ENCODE measurements around the gene P2RX6. TPM values are rescaled to one million over a fixed set of nuclear protein-coding genes. Genes with fewer than 3 reads are reported as not detected.
A peak's percentile ranks its signal among the peaks of the same experiment; 100 is the strongest.
"Not testable (repeated sequence)": the region's sequence is repeated elsewhere in the genome, so short reads cannot be mapped to it uniquely, and the experiment has no call there.

The P2RX6 gene
- total and polyA plus RNA-seq, 5 donors: 1.7 to 6.7 (median 4.1) TPM

DNA sequence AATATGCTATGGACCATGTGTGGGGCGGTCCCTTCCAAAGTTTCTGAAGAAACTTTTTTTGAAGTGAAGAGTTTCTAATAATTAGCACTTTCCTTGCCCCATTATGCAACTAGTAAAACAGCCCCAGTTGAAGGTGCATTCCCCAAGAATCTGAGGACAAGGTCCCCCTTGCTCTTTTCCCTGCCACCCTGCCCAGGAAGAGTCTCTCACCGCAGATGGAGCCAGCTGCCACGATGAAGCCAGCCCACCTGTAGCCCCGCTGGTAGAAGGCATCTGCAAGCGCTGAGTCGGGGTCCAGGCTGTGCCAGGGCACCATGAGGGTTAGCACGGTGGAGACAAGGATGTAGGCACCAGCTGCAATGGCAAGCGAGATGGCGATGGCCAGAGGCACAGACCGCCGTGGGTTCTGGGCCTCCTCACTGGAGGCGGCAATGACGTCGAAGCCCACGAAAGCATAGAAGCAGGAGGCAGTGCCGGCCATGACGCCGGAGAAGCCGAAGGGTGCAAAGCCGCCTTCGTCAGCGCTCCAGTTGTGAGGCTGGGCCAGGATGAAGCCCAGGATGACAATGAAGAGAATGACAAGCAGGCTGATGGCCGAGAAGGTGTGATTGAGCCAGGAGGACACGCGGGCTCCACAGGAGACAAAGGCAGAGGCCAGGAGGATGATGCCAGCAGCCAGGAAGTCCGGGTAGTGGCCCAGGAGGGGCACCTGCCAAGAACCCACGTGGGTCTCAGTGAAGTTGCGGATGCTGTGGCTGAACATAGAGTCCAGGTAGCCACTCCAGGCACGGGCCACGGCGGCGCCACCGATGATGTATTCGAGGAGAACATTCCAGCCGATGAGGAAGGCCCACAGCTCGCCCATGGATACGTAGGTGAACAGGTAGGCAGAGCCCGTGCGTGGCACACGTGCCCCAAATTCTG is 15.9 kb downstream of the P2RX6 start:
- WGBS: 92% methylated on average over 40 of the region's 40 CpGs
- DNase-seq (peak in 2 of 3 donors; percentile 54 to 60), ATAC-seq (no peak)
- Histone ChIP-seq H3K9me3 (ENCODE audit: control insufficient read depth, low read length) (no peaks in the 10 kb centered on the region), H3K4me3 (ENCODE audit: low read length) (no peak overlapping the region), H3K4me1 (ENCODE audit: control insufficient read depth, insufficient read depth, low read length) (no peaks in the 10 kb centered on the region), H3K27ac (ENCODE audit: low read length) (no peak overlapping the region), H3K27me3 (ENCODE audit: control insufficient read depth, insufficient read depth) (no peaks in the 10 kb centered on the region)
- intact Hi-C loops (cut with DNase I): no loop called here

DNA sequence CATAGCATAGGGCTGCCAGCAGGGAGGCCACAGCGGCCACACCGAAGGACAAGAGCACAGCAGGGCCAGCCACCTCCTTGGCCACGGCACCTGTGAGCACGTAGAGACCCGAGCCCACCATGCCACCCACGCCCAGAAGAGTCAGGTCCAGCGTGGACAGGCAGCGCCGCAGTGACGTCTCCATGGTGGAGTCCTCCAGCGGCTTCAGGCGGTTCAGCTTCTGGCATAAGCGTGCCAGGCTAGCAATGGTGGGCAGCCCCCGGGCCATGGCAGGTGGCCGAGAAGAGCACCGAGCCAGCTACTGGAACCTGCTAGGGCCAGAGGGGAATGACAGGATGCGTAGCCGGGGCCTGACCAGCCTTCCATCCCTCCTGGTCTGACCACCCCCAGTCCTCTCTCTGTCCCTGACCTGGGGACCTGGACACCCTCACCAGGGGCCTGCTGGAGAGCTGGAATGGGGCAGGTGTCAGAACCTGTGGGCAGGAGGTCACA is 16.6 kb downstream of the P2RX6 start:
- Histone ChIP-seq H3K4me3 (ENCODE audit: low read length) (no peak overlapping the region), H3K27me3 (ENCODE audit: control insufficient read depth, insufficient read depth) (no peaks in the 10 kb centered on the region), H3K4me1 (ENCODE audit: control insufficient read depth, insufficient read depth, low read length) (no peaks in the 10 kb centered on the region), H3K9me3 (ENCODE audit: control insufficient read depth, low read length) (no peaks in the 10 kb centered on the region), H3K27ac (ENCODE audit: low read length) (no peak overlapping the region)
- intact Hi-C loops (cut with DNase I): no loop called here
- WGBS: 86% methylated on average over 18 of the region's 18 CpGs
- peak in 2 of 3 donors; percentile 44 to 49 for DNase-seq
- ATAC-seq: no peak

DNA sequence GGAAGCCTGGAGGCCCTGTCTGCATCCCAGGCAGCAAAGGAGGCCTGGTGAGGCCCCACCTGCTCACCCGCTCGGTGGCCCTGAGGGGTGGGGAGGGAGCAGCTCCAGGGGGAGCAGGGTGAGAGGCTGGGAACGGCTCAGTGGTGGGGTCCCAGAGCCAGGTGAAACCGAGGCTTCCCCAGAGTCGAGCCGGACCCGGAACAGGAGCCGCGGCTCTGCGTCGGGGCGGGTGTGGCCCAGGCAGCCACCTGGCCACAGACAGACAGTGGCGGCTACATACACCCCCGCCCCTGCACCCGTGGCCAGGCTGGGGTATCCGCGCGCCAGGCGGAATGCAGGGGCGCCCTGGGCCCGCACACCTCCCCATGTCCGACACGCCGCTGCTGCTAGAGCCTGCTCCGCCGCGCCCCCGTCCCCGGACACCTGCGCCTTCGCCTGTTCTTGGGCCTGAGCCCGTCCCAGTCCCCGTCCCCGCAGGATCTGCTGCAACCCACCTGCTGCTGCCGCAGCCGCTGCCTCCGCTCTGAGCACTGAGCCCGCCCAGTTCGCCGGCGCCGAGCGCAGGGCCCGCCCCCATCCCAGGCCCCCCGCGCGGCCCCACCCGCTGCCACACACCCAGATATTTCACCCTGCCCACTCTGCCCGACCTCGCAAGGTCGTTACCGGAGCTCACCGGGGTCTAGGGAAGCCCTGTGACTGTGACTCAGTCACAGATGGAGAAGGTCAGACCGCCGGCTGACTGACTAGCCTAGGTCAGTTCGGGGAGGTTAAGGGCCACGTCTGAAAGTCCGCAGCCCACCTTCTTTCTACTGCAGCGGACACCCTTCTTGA is 17.3 kb downstream of the P2RX6 start, which contains the start of gene SLC7A4:
SLC7A4 (minus strand) TSS at position 525 of the 831 bp plus-strand sequence. CDS start 749 bp downstream, outside the sequence.
- intact Hi-C loops (cut with DNase I): no loop called here
- DNase-seq (peak in 2 of 3 donors; percentile 61 to 76), ATAC-seq (peak; percentile 62 to 68)
- H3K4me3 ChIP-seq (ENCODE audit: low read length): peak within 1 kb of the TSS; percentile 24
- H3K27me3 ChIP-seq (ENCODE audit: control insufficient read depth, insufficient read depth): no peaks in the 10 kb centered on the region
- no peaks in the 10 kb centered on the region for H3K4me1 ChIP-seq (ENCODE audit: control insufficient read depth, insufficient read depth, low read length)
- no peak within 1 kb of the TSS for H3K27ac ChIP-seq (ENCODE audit: low read length)
- 6% methylated on average over 59 of the region's 59 CpGs for WGBS
- no peaks in the 10 kb centered on the region for H3K9me3 ChIP-seq (ENCODE audit: control insufficient read depth, low read length)

DNA sequence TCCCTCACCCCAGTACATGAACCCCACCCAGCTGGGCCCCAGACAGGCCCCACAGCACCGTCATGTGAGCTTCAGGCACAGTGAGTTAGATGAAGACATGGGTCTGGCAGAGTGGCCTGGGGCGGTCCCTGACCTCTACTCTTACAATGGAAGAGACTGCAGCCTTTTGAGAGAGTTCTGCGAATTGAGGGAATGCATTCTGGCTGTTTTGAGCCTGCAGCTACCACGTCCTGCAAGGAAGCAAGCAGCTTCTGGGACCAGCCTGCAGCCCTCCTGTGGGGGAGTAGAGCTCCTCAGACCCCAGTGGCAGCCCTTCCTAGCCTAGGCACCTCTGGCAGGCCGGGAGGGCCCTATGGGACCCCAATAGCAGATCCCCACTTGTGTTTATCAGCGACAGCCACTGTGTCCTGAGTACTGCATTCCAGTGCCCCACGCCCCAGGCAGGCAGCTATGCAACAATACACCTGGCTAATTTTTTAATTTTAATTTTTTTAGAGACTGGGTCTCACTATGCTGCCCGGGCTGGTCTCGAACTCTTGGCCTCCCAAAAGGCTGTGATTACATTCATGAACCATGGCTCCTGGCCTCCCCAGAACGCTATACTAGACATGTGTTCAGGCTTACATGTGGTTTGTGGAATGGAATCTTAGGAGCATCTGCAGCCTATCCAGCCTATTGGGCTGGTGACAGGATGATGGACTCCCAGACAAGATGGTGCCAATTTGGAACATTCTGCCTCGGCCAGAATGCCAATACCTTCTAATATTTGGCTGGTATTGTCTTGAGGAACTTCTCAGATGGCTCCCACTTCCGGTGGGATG is 18.1 kb downstream of the P2RX6 start:
- intact Hi-C loops (cut with DNase I): no loop called here
- no peak overlapping the region for H3K27ac ChIP-seq (ENCODE audit: low read length)
- peak; percentile 4 to 5 for ATAC-seq
- peak in 1 of 3 donors; percentile 56 for DNase-seq
- H3K9me3 ChIP-seq (ENCODE audit: control insufficient read depth, low read length): no peaks in the 10 kb centered on the region
- H3K4me1 ChIP-seq (ENCODE audit: control insufficient read depth, insufficient read depth, low read length): peaks cover 2% of the 10 kb centered on the region
- H3K27me3 ChIP-seq (ENCODE audit: control insufficient read depth, insufficient read depth): no peaks in the 10 kb centered on the region
- WGBS: 76% methylated on average over 12 of the region's 12 CpGs
- no peak overlapping the region for H3K4me3 ChIP-seq (ENCODE audit: low read length)

DNA sequence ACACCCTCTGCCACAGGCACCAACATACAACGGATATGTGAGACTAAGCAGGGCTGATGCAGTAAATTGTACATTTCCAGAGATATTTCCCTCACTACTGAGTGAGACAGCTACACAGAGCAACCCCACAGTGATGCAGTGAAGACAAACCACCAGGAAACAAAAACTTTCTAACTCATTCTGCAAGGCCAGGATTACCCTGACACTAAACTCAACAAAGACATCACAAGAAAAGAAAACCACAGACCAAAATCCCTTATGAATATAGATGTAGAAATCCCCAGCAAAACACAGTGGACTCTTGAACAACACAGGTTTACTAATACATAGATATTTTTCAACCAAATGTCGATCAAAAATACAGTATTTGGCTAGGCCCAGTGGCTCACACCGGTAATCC is 18.9 kb downstream of the P2RX6 start:
- H3K9me3 ChIP-seq (ENCODE audit: control insufficient read depth, low read length): no peaks in the 10 kb centered on the region
- DNase-seq: no peak
- peaks cover 7% of the 10 kb centered on the region for H3K4me1 ChIP-seq (ENCODE audit: control insufficient read depth, insufficient read depth, low read length)
- no peak overlapping the region for H3K4me3 ChIP-seq (ENCODE audit: low read length)
- ATAC-seq: no peak
- 88% methylated on average over 3 of the region's 3 CpGs for WGBS
- no peaks in the 10 kb centered on the region for H3K27me3 ChIP-seq (ENCODE audit: control insufficient read depth, insufficient read depth)
- H3K27ac ChIP-seq (ENCODE audit: low read length): no peak overlapping the region
- intact Hi-C loops (cut with DNase I): no loop called here

DNA sequence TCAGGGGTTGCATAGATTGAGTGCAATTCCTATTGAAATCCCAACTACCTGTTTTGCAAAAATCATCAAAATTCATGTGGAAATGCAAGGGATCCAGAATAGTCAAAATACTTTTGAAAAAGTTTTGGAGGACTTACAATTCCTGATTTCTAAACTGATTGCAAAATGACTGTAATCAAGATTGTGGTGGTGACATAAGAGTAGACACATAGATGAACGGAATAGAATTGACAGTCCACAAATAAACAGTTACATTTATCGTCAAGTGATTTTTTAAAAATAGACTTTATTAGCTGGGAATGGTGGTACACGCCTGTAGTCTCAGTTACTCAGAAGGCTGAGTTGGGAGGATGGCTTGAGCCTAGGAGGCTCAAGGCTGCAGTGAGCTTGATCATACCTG is 20.0 kb downstream of the P2RX6 start:
- Histone ChIP-seq H3K9me3 (ENCODE audit: control insufficient read depth, low read length) (no peaks in the 10 kb centered on the region), H3K27me3 (ENCODE audit: control insufficient read depth, insufficient read depth) (no peaks in the 10 kb centered on the region), H3K4me3 (ENCODE audit: low read length) (no peak overlapping the region), H3K27ac (ENCODE audit: low read length) (no peak overlapping the region), H3K4me1 (ENCODE audit: control insufficient read depth, insufficient read depth, low read length) (peaks cover 10% of the 10 kb centered on the region)
- intact Hi-C loops (cut with DNase I): no loop called here
- ATAC-seq (no peak), DNase-seq (no peak)
- WGBS: 87% methylated on average over 3 of the region's 3 CpGs

DNA sequence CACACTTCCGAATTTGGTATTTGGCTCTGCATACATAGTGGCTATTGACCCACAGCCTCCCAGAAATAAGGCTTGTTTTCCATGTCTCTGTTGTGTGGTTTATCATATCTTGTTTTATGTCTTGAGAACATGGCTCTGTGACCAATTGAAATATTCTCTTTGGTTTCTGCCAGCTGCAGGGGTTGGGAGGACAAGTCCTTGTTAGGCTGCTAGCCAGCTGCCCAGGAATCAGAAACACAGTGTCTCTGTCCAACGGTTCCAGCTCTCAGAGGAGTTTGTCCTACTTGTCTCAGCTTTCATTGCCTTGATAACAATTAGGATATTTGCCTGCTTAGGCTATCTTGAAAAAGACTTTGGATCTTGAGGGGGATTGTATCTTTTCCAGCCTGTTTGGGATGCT is 23.4 kb downstream of the P2RX6 start:
- H3K27ac ChIP-seq (ENCODE audit: low read length): no peak overlapping the region
- intact Hi-C loops (cut with DNase I): no loop called here
- H3K27me3 ChIP-seq (ENCODE audit: control insufficient read depth, insufficient read depth): no peaks in the 10 kb centered on the region

DNA sequence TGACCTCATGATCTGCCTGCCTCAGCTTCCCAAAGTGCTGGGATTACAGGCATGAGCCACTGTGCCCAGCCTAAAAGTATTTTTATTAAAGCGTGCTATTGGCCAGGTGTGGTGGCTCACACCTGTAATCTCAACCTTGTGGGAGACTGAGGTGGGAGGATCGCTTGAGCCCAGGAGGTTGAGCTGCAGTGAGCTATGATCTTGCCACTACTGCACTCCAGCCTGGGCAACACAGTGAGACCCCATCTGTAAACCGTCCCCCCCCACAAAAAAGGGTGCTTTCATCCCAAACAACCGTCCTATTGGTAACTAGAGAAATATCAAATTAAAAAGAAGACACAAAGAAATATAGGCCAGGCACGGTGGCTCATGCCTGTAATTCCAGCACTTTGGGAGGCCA is 24.2 kb downstream of the P2RX6 start:
- DNase-seq; H3K4me3 ChIP-seq (ENCODE audit: low read length); H3K9me3 ChIP-seq (ENCODE audit: control insufficient read depth, low read length); intact Hi-C loops (cut with DNase I); H3K27me3 ChIP-seq (ENCODE audit: control insufficient read depth, insufficient read depth); ATAC-seq; H3K4me1 ChIP-seq (ENCODE audit: control insufficient read depth, insufficient read depth, low read length); H3K27ac ChIP-seq (ENCODE audit: low read length): not testable (repeated sequence)
- 89% methylated on average over 5 of the region's 5 CpGs for WGBS

More for the DNA sequence above, 23.4 kb downstream of the P2RX6 start:
- Histone ChIP-seq H3K4me3 (ENCODE audit: low read length) (no peak overlapping the region), H3K4me1 (ENCODE audit: control insufficient read depth, insufficient read depth, low read length) (peaks cover 10% of the 10 kb centered on the region), H3K9me3 (ENCODE audit: control insufficient read depth, low read length) (no peaks in the 10 kb centered on the region)
- peak; percentile 57 to 88 (median 82) for DNase-seq
- WGBS: 32% methylated on average over 2 of the region's 2 CpGs
- peak; percentile 68 to 84 for ATAC-seq

DNA sequence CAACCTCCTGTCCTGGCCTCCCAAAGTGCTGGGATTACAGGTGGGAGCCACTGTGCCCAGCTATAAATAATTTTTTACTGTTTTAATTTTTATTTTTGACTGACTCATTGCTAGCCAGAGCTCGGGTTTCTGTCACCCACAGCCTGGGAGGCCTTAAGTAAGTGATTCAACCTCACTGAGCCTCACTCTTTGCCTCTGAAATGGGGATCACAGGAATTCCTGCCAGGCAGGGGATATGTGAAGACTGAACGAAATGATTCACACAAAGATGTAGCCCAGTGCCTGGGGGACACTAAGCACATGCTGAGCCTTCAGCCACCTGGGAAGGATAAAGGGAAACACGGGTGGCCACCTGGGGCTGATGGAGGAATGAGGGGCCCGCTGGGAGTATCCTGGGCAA is 27.0 kb downstream of the P2RX6 start:
- Histone ChIP-seq H3K4me1 (ENCODE audit: control insufficient read depth, insufficient read depth, low read length) (peaks cover 10% of the 10 kb centered on the region), H3K27ac (ENCODE audit: low read length) (no peak overlapping the region), H3K27me3 (ENCODE audit: control insufficient read depth, insufficient read depth) (no peaks in the 10 kb centered on the region), H3K4me3 (ENCODE audit: low read length) (no peak overlapping the region), H3K9me3 (ENCODE audit: control insufficient read depth, low read length) (no peaks in the 10 kb centered on the region)
- ATAC-seq (no peak), DNase-seq (no peak)
- WGBS: 78% methylated on average over 4 of the region's 4 CpGs
- intact Hi-C loops (cut with DNase I): no loop called here

Data from right cardiac atrium (tissue), 5 donors.